Spleen (tissue), 7 donors: Measurements from ENCODE around the gene NRARP.

Experiments used
- POLR2A ChIP-seq, 3 donors: fragments of 450-650 bp; IDR thresholded peaks; one replicate each; pipeline ENCODE4 v1.5.1; 2017; ENCODE audit warnings: antibody characterized with exemption in 3 of 3, mild to moderate bottlenecking in 1 of 3
- POLR2AphosphoS5 ChIP-seq, 3 donors: sonication (generic); formaldehyde crosslinking; IDR thresholded peaks; one replicate each; pipeline ENCODE4 v1.5.1; 2017; ENCODE audit warnings: antibody characterized with exemption in 3 of 3
- TF ChIP-seq, protein P1 (sequence below), 11 experiments: fragments of 200-600 bp in 7 of 11; fragments of 450-650 bp in 4 of 11; sonication (generic) in 4 of 11; IDR thresholded peaks in 8 of 11; conservative IDR thresholded peaks in 3 of 11; 1 replicate in 7 of 11; 2 replicates in 4 of 11; pipeline versions ENCODE4 v1.4.0 to v1.8.0; 2016 to 2021; ENCODE audit warnings: antibody characterized with exemption in 11 of 11, inconsistent platforms in 4 of 11, mild to moderate bottlenecking in 1 of 11
- donor health status: DM: no; HTN: no; CAD: no; lungs with moderate emphysema.
- donor health status: DM: no; HTN: no; CAD: no.
- donor health status: DM: no; HTN: no; CAD: no.

DNA sequence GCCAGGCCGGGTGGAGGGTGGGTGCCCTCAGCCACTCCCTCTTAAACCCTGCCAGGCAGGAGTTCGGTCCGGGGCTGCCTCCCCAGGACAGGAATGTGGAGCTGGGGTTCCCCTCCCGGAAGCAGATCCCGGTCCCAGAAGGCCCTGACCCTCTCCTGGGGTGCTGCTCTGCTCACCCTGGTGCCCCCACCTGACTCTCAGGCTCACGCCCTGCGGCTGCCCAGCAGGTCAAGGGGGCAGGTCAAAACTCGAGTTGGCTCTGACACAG lies 3.7 kb upstream of the NRARP start:
- TF ChIP-seq, protein P1, sequence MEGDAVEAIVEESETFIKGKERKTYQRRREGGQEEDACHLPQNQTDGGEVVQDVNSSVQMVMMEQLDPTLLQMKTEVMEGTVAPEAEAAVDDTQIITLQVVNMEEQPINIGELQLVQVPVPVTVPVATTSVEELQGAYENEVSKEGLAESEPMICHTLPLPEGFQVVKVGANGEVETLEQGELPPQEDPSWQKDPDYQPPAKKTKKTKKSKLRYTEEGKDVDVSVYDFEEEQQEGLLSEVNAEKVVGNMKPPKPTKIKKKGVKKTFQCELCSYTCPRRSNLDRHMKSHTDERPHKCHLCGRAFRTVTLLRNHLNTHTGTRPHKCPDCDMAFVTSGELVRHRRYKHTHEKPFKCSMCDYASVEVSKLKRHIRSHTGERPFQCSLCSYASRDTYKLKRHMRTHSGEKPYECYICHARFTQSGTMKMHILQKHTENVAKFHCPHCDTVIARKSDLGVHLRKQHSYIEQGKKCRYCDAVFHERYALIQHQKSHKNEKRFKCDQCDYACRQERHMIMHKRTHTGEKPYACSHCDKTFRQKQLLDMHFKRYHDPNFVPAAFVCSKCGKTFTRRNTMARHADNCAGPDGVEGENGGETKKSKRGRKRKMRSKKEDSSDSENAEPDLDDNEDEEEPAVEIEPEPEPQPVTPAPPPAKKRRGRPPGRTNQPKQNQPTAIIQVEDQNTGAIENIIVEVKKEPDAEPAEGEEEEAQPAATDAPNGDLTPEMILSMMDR (IDR thresholded peaks at IDR 0.05 in 8 of 11, conservative IDR thresholded peaks at IDR 0.05 in 3 of 11) = peak in 1 of 11 experiments; percentile 6
- no peak for TF ChIP-seq POLR2A (IDR thresholded peaks at IDR 0.05)
- TF ChIP-seq POLR2AphosphoS5 (IDR thresholded peaks at IDR 0.05) = no peak
